TTC549 (cell line): ENCODE results near the gene SESN1.

ENCODE experiments used
- FAIRE-seq: peaks from 2 replicates; lab custom pipeline; 2012; peaks lifted over from hg19 to GRCh38; lab: Jason Lieb, UNC

Gene SESN1

DNA sequence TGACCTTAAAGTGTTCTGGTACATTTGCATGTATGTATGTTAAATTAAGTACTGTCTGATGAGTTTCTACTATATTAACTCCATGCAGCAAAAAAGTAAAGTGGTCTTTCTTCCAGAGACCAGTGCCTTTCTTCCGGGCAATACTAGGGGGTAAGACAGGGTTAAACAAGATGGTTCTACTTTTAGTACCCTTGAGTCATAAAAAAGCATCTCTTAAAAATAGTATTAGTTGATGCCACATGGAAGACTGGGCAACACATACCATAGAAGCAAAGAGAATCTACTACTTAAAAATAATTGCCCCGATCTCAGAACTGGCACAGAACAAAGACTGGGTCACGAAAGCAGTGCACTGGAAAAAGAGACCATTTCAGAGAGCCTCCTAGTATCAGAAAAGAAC lies 66.2 kb downstream of the SESN1 start:
- no peak for FAIRE-seq

DNA sequence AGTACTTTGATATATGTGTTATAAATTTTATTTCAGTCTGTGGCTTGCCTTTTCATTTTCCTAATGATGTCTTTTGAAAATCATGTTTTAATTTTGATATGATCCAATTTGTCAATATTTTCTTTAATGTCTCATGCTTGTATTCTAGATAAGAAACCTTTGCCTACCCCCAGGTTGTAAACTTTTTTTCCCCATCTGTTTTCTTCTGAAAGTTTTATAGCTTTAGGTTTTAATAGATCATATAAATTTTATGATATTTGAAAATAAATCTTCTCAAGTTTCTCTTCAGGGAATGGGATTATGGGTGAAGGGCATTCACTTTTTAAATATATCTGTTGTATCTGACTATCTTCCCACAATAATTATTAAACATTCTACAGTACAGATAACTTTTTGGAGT lies 66.7 kb downstream of the SESN1 start:
- FAIRE-seq, result no peak

DNA sequence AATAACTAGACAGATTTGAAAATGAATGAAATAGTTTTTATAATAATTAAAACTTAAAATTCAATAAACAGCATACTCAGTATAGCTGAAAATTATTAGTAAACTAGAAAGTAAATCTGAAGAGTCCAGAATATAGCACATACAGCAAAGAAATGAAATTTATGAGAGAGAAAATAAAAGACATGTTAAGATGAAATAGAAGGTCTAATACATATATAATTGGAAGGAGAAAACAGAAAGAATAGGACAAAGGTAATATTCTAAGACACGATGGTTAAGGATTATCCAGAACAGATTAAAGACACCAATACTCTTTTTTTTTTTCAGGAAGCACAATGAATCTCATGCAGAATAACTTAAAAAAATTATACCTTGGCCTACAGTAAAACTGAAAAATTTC lies 69.0 kb downstream of the SESN1 start:
- no peak for FAIRE-seq

DNA sequence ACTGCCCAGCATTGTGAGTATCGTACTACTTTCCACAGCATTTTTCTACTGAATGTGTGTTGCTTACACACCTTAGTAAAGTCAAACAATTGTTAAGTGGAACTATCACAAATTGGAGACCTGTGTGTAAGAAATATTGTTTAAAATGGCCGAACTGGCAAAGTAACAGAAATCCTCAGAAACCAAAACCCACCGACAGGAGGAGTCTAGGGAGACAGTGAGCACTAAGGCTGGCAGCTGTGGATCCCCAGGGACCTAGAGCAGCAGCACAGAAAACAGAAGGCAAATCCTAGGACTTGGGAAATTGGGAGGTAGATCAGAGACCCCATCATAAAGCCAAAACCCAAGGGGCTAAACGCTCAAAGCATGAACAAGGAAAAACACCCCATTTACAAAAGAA lies 69.9 kb downstream of the SESN1 start:
- no peak for FAIRE-seq

DNA sequence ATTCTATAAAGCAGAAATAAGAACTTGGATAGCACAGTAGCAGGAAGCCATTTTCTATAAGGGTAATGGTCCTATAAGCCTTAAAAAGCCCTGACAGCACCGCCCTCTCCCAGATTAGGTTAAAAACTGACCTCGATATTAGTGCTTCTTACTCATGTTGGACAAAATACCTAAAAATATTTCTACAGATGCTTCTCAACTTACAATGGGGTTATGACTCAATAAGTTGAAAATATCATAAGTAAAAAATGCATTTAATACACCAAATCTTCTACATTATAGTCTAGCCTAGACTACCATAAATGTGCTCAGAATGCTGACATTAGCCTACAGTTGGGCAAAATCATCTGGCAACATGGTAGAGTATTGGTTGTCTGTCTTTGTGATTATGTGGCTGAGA lies 70.3 kb downstream of the SESN1 start:
- FAIRE-seq, result no peak

DNA sequence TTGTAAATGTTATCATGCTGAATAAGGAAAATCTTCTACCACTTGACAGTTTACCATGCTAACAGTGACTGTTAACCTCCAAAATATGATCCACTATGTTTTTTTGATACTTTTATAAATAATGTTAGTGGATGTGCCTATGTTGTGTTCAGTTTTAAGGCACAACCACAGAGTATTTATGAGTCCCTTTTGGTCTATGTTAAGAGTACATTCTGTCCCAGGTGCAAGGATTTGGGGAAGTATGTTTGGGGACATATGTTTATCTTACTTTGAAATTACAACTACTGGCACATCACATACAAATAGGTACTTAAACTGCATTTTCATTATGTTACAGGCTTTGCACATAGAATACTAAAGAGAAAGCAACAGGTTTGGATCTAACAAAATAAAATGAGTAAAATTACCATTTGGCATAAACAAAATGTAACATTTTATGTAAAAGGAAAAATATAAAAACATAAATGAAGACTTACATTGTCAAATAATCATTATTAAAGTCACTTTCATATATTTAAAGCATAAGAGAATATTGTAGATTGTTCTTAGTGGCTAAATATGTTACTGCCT lies 71.2 kb downstream of the SESN1 start:
- no peak for FAIRE-seq

DNA sequence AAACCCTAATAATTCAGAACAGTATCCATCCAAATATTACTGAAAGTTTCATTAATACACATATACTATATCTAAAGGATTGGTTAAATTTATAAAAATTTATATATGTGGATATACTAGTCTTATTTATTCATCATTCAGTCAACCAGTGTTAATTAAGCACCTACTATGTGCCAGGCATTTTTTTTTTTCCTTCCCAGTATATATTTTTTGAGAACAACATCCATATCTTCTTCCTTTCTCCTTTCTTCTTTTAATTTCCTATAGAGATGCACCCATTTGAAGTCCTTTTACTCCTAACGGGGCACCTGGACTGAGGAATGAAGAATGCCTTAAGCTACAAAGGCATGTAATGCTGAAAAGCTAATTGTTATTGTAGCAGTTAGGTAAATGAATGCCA lies 72.8 kb downstream of the SESN1 start:
- FAIRE-seq, result no peak

DNA sequence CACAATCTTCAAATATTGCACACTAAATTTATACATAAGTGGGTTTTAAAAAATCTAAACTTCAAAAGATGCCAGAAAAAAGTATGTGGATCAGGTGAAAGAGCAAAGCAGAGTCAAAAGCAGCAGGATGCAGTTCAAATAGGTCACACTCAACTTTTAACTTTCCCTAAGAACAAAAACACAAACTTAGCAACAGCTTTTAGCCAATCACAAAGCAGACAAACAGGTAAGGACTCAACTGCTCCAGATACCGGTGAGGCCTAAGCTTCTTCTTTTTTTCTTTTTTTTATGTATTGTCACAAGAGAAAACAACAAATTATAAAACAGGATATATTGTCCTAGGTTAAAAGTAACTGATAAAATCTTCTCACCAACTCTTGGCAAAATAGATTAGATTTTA lies 74.7 kb downstream of the SESN1 start:
- FAIRE-seq, result no peak

DNA sequence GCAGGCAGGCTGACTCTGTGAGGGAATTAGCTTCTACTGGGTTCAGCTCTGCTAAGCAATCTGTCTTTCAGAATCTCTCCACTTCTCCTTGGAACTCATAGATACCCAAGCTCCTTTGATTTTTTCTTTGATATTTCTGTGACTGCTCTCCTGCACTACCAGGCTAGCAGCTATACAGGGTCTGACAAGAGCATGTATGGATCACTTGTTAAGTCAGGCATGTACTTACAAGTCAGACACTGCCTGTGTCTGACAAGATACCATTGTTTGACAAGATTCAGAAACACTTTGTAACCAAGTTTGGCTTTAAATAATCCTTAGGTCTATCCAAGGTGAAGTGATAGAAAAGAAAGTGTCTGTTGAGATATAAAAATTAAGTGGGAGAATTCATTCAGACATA lies 79.5 kb downstream of the SESN1 start:
- FAIRE-seq, result no peak

DNA sequence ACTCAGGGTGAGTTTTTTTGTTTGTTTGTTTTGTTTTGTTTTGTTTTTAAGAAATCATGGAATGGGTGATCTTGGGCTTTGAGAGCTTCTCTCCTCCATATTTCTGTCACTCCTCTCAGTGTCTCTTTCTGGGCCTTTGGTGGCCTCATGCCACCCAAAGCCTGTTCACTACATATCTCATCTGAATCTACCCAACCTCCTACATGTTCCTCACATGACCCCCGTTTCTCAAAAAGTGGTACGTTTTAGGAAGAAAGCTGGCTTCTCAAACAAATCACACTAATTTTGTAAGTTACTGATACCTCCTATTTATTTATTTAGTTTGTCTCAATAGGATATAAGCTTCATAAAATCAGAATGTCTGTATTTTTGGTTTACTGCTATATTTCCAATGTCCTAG lies 80.0 kb downstream of the SESN1 start:
- FAIRE-seq, result no peak

DNA sequence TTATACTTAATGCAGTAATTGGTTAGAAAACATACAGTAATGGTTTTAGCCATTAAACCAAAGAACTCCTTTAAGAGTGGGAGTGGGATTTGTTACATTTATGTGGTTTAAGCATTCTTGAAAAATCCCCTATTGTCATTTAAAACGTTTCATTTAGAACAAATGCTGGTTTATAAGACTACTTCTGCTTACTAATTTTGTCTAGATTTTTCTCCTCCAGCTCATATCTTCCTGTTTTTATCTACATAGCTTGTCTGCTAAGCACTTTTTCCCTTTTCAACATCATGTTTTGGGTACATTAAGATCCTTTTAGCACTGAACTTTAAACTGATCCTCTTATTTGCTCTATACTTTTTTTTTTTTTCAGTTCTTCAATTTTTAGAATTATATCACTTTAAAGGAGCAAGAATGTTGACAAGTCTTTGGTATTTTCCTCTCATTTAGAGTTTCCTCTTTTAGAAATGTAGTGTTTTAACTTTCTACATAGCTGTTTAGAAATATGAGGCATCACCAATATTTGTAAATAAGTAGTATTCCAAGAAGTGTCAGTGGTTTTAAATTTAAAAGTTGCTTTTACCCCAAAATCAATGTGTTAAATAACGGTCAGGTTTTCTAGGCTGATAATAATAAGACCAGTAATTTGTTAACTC lies 80.9 kb downstream of the SESN1 start:
- FAIRE-seq, result no peak

DNA sequence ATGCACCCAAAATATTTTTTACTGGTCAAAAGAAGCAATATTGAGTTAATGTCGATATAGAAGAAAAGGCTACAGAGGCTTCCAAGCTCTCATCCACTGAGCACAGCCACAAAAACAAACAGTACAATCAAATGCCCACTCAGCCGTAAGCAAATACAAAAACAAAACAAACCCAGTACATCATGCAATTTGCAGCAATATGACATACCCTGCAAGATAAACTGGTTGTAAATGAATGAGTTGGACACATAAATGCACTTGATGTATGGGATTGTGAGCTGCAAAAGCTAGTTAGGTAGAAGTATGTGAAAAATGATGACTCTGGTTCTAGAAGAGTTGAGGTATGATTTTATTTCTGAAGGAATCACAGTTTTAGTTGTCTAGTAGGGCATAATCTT lies 83.9 kb downstream of the SESN1 start:
- FAIRE-seq, result no peak

DNA sequence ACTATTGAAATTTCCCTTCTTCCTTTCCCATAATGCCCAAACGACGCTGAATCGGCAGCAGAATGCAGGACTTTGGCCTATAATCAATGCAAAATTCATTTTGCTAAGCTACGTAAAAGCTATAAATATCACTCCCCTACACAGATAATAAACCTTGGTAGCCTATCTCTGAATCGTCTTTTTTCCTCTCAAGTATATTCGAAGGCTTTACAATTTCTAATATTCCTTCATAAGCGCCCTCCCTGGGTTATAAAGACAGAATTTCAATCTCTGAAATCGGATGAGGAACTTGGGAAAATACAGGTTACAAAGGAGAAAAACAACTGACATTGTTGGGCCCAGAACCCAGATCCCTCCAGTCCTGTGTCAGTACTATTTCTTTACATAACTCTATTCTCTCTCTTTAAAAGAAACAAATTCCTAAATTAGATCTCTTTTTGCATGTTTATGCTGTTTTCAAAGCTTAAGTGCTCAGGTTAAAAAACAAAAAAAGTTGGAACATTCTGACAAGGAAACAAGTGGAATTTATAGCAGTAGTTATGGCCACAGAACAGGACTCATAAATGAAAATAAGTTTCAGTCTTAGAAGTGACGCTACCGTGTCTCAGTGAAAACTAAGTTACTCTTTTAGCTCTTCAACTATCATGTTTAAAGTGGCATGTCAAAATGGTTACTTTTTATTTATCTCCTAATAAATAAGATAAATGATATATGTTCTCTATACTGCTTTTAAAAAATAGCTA lies 84.5 kb downstream of the SESN1 start:
- FAIRE-seq, result no peak

DNA sequence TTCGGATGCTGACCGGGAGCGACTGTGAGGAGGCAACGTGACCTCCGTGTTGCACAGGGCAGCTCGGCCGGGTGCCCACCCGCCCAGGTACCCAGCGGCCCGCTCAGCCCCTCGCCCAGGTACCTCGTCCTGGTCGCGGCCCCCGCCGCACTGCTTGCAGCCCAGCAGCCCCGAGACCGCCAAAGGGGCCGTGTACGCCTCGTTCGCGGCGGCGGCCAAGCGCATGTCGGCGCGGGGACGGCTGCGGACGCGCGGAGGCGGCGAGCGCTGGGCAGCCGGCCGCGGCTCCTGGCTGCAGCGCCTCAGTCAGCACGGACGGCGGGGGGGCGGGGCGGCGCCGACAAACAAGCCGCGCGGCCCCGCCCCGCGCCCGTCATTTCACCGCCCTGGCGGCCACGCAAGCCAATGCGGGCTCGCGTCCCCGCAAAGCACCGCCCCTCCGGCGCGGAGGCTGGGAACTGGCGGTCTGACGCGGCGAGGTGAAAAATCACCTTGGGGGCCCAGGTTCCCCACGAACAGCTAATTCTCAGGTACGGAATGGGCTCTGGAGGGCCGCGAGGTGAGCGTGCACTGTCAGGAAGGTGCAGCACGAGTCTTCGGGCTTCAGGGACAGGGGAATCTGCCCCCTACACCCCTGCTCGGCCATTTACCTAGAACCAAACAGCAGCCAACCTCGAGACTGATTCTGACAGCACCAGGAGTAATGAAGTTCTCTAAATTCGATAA lies 85.2 kb downstream of the SESN1 start:
- no peak for FAIRE-seq

DNA sequence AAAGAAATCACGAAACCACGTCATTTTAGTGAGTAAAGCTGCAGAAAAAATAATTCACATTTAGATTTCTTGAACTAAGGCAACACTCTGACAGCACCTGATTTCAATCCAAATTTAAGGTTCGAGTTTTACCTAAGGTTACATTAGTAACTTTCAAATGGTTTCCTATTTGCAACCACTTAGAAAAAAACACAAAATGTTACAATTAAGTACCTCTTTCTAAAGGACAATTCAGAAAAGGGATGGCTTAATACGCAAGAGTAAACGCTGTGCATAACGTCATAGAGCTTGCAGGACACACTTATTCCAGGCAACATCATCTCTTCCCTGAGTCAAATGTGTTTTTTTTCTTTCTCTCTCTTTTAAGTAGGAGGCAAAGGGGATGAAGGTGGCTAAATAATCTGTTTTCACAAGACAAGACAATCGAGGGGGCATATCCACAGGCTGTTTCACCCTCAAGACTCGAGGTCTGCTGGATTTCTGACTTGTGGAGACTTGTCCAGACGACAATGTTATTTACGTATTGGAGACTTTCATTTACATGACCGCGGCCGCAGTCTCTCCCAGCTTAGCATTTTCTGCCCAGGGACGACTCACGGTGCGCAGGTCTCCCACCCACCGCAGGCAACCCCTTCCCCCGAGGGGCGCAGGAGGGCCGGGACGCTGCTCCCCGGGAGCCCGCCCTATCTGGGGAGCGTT lies 86.0 kb downstream of the SESN1 start:
- FAIRE-seq, result peak; percentile 7

DNA sequence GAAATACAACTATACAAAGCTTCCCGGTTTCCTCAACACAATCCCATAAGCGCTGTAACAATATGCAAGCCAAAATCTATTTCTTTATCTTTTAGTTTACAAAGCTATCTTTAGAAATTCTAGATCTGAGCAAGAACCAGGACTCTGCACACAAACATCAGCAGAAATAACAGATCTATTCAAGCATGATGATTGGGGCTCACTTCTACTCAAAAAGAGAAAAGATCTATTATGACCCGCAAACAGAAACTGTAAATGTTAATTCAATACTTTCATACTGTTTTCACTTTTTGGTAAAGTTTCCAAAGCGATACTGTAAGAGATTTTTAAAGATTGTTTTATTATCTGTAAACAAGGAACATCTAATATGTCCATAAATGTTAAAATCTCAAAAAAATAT lies 86.6 kb downstream of the SESN1 start:
- no peak for FAIRE-seq

DNA sequence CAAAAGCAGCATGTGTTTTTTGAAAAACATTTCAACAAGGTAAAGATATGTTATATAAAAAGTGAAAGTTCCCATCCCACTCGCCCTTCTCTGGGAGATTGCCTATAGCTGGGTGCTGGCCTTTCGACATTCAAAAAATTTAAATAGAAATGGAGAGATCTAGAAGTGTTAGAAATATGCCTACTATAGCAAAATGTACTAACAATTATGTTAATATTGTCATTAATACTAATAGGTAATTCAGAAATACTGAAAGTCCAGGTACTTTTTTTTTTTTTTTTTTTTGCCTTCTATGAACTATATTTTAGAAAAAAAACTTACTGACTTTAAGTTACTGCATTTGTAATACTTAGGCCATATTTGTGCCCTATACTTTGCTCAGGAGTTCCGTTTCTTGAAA lies 87.1 kb downstream of the SESN1 start:
- FAIRE-seq, result no peak

DNA sequence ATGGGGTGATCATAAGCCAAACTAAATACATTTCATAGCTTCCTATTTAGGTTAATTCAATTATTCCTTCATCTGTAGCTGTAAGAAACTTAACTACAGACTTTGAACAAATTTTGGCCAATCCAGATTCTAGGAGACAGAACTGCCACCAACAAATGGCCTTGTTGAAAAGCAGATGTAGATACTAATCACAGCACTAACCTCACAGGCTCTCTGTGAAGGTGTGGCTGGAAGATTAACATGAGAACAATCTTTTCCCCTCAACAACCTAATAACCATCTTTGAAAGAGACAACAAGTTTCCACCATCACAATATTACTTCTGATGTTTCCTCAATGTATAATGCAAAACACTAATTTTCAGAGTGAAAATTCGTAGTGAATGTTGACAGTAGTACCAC lies 87.8 kb downstream of the SESN1 start:
- no peak for FAIRE-seq

DNA sequence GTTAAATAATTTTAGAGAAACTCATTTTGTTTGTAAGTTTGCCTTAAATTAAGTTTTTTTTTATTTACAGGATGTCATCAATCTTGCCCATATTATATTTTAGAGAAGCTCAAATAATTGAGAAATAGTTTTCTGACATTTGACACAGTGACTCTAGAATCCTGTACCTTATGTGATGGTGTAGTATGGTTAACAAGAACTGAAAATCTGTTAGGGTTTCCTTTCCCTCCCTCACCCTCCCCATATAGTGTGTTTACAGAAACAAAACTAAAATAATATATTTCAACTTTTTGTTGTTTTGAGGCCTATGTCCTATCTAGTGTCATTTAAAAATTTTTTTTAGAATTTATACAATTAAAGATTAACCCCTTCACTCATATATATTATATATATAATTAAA lies 91.8 kb downstream of the SESN1 start:
- FAIRE-seq, result no peak

DNA sequence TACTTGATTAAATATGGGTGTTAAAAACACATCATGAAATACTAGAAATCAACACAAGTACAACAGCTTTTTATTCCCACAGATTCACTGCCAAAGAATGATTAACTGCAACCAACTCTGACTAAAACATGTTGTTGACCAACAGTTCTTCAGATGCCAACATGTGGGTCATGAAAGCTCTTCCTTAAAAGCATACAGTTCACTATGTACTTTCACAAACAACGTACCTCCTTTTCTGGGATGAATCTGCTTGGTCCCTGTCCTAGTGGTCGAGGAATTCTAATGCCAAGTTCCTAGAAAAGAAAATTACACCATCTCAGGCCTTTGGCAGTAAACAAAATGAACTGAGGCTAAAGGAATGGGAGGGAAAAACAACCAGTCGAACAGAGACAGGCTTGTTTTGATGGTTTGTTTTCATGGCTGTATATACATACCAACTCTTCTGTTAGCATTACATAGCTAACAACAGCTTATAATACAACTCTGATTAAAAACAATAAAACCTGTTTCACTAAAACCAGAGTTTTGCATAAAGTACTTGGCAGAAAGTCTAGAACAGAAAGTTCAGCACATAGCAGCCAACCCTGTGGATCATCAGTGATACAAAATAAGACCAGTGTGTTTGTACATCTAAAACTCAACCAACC lies 92.5 kb downstream of the SESN1 start:
- no peak for FAIRE-seq

DNA sequence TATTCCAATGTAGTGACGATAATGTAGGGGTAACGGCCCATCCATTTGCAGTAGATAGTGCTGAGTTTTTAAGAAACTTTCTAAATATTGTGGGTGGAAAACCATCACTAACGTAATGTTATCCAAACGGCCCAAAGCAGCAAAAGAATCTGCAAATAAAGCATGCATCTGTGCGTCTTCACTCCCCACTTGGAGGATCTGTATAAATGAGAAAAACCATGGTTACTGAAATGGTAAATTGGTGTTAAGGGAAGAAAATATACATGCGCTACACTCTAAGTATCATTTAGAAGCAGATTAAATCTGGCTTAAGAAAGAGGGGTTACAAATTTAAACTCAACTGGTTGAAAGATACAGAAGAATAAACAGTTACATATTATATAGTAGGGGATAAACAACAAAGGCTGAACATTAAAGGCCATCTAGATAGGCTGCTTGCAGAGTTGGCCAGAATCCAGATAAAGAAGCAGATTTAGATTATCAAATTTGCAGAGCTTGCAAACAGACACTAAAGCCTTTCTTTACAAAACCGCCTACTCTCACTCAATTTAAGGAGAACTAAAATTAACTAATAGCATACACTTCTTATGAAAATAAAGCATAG lies 93.3 kb downstream of the SESN1 start:
- no peak for FAIRE-seq

DNA sequence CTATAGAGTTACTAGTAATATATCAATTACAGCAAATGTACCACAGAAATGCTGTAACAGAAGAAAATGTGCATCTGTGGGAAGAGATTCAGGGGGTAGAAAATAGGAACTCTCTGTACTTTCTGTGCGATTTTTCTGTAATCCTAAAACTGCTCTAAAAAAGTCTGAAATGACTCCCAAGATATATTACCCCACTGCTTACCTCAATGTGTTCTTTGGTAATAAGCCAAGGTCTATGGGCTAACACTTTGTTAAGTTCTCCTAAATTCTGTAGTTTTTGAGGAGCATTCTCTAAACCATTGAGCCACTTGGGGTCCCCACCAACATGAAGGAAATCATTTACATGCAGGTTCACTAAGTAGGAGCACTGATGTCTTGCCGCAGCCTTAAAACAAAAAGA lies 94.4 kb downstream of the SESN1 start:
- FAIRE-seq, result no peak
